ENCODE measurements around the gene TACR2. TPM values are rescaled to one million over a fixed set of nuclear protein-coding genes. Genes with fewer than 3 reads are reported as not detected.
A peak's percentile ranks its signal among the peaks of the same experiment; 100 is the strongest.

TACR2 gene
- polyA plus RNA-seq (2013, experiment 1 of 2; ENCODE audit: insufficient read length), result 0.11 TPM
- 0.10 TPM for polyA plus RNA-seq (2013, experiment 2 of 2; ENCODE audit: insufficient read length)

GRCh38 chr10:69416695-69417094, at the start of gene TACR2:
TSS of gene TACR2 (minus strand) at chr10:69416918. CDS start at chr10:69416323, 595 bp downstream.
- no peak for DNase-seq

- DNase-seq, result no peak
Observed at GRCh38 chr10:69466158-69466490, 49.4 kb upstream of the TACR2 start.

GRCh38 chr10:69465457-69466157, 48.9 kb upstream of the TACR2 start:
- DNase-seq, result no peak

- DNase-seq, result no peak
Observed at GRCh38 chr10:69464801-69465401, 48.2 kb upstream of the TACR2 start.

- DNase-seq, result no peak
Observed at GRCh38 chr10:69464401-69464800, 47.7 kb upstream of the TACR2 start.

- DNase-seq, result no peak
Observed at GRCh38 chr10:69463886-69464285, 47.2 kb upstream of the TACR2 start.

DNA sequence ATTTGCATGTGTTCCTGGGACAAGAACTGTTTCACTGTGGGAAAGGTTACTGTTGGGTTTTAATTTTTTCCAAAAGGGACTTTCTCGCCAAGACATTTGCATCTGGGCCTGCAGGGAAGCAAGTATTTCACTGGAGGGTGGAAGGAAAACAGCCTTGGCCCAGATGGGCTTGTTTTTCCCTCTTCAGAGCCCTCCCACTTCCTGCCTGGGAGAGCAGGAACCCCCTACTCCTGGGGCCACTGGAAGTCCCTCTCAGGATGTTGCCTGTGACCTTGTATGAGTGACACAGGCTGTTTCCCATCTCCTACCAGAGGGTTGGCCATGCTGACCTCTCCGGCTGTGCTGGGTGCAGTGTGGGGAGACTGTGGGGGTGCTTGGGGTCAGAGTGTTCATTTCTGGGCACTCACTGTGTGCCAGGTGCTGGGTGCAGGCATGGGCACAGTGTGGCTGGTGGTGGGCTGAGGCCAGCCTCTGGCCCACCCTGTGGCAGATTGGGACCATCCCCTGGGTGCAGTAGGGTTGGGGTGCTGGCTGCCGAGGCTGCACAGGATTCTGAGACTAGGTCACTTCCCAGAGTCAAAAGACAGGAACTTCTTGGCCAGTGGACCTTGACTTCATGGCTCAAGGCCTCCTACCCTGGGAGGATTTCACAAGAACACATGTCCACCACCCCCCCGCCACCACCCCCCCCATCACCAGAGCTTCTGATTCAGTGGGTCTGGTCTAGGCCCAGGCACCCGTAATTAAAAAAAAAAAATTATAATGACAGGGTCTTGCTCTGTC, 44.7 kb upstream of the TACR2 start:
- no peak for DNase-seq

DNA sequence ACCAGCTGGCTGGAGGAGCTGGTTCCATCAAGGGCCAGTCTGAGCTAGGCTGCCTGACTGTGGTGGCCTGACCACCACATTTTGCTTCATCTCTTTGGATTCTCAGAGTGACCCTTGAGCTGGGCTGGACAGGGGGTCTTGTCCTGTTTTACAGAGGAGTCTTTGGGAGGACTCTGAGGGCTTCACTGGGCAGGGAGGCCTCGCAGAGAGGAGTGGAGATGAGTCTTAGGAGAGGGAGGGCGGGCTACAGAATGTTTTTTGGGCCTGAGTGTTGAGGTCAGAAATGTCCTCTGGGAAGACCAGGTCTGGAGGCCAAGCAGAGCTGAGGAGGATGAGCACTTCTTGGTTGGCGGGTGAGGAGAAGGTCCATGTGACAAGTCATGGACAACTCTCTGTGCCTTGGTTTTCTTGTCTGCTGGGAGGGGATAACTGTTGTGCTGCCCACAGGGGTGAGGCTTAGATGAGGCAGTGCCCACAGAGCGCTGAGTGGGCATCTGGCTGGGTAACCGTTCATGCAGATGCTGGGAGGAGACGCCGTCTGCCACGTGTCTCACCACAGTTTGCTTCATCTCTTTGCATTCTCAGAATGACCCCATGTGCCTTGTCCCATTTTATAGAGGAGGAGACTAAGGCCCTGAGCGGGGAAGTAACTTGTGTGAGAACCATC, 44.0 kb upstream of the TACR2 start:
- no peak for DNase-seq

DNA sequence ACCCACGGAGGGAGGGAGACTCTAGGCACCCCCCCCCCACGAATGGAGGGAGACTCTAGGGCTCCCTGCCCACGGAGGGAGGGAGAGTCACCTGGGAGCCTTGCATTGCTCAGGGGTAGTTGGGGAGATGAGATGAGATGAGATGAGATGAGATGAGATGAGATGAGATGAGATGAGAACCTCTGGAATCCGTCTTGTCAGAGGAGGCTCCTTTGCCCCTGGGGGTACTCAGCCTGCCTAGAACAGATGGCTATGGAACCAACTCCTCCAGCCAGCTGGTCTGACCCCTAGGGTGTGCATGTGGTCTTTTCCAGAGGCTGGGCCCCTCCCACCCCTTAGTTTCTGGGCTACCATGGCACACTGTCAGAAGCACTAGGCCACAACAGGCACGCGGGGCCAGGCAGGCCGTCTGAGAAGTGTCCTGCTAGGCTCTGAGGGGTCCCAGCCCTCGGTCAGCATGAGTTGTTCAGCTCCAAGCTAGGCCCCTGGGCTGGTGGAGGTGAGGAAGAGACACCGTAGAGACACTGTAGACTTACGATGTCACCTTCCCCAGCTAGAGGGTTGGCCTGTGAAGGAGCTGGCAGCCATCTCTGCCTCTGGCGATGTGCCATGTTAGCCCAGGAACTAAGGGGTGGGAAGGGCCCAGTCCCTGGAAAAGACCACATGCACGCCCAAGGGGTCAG, 43.3 kb upstream of the TACR2 start:
- DNase-seq, result no peak

- DNase-seq, result no peak
Observed at GRCh38 chr10:69459101-69459790, 42.5 kb upstream of the TACR2 start.

GRCh38 chr10:69458430-69459100, 41.8 kb upstream of the TACR2 start:
- no peak for DNase-seq

DNA sequence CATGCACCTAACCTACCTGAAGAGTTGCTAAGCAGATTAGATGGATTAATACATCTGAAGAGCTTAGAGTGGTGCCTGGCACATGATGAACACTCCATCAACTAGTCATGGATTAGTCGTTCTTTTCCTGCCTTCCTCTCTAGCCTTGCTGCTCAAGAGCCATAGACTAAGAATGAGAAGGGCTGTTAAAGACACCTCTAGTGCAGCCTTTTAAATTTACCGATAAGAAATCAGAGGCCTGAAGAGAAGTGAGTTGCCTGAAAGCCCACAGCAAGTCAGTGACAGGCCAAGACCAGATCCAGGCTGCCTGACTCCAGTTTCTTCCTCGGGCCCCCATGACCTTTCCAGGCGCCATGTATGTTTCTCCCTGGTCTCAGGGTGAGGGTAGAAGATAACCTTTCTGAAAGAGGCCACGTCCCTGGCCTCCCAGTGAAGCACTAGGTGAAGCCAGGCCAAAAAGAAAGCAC, 41.1 kb upstream of the TACR2 start:
- DNase-seq, result no peak

DNA sequence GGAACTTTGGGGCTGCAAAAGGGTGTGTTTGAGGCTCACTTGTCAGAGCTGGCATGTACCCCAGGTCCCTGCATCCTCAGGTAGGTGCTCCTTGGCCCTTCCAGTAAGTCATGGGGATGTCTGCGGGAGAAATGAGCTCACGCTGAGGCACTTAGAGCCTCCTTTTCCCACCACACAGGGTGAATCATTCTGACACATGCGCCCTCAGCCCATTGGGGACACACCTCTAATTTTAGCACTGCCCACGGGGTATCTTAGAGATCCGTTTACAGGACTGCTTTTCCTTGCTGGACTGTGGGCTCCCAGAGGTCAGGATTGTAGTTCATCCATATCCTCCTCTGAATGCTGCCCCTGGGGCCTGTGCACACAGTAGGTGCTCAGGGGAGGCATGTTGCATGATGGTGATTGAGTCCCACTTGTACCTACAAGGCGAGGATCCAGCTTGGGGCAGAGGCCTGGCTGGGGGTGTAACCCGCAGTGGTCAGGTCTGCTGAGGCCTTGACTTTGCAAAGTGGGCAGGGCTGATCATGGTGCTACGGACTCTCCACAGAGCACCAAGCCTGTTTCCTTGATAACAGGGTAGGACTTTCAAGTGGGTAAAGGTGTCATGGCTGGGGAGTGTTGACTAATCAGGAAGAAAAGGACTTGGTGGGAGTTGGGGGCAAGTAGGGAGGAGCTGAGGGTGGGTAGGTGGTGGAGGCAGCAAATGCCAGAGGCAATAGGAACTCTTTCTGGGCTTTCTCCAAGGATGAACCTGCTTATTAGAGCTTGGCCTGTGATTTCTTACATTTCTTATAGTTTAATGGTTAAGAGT, 40.4 kb upstream of the TACR2 start:
- DNase-seq, result peak; percentile 27

- no peak for DNase-seq
Observed at GRCh38 chr10:69455006-69455763, 38.5 kb upstream of the TACR2 start.

DNA sequence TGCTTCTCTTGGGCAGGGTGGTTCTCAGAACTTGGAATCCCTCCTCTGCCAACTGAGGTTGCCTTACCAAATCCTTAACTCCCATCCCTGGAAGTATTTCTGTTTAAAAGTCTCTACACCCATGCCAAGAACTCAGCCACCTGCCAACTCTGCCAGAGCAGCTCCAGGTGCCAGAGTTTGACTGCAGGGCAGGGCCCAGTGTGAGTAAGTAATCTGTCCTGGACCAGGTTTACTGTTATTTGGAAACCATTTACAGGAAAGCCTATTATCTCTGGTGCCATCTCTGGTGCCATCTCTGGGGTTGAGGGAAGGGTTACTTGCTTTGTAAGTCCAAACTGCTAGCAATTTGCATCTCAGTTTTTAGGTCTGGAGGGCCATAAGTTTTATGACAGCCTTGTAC, 37.1 kb upstream of the TACR2 start:
- no peak for DNase-seq

- DNase-seq, result no peak
Observed at GRCh38 chr10:69452676-69453415, 36.1 kb upstream of the TACR2 start.

GRCh38 chr10:69451784-69452251, 35.1 kb upstream of the TACR2 start:
- no peak for DNase-seq

DNA sequence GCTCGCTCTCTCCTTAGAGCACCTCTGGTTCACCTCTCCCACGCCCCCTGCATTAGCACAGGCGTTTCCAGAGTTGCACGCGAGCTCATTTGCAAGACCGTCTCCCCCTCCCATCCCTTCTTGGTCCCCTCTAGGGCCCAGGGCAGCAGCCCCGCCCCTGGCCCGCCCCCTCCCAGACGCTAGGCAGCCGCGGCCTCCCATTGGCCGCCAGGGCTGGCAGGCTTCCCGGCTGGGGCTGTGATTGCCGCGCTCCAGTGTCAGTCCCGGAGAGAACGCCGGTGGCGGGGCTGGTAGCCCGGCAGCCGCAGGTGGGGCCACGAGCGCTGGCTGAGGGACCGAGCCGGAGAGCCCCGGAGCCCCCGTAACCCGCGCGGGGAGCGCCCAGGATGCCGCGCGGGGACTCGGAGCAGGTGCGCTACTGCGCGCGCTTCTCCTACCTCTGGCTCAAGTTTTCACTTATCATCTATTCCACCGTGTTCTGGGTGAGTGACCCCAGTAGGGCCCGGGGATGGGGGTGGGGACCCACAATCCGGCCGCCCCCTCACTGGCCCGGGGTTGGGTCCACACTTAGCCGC, 34.6 kb upstream of the TACR2 start, which contains the start of gene TSPAN15:
TSPAN15 (plus strand) TSS at position 257 of the 575 bp plus-strand sequence; CDS start at position 387, 130 bp downstream.
- peak; percentile 76 for DNase-seq
